ENCODE results near the gene TYRP1. TPM values are rescaled to one million over a fixed set of nuclear protein-coding genes. Genes with fewer than 3 reads are reported as not detected.
A peak's percentile ranks its signal among the peaks of the same experiment; 100 is the strongest.

TYRP1 gene
- polyA plus RNA-seq, 1 of the 3 experiments (the other 2 are of a cell fraction) = not detected

DNA sequence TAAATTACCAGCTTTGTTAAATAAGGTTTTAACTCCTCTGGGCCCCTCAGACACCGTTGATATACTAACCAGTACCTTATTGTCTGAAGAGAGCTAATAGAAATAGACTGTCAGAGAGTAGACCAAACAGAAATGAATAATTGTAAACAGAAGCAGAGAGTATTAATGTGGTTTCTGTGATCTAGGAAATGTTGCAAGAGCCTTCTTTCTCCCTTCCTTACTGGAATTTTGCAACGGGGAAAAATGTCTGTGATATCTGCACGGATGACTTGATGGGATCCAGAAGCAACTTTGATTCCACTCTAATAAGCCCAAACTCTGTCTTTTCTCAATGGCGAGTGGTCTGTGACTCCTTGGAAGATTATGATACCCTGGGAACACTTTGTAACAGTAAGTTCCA, 5.1 kb downstream of the TYRP1 start:
- Histone ChIP-seq H3K27ac (ENCODE audit: low read depth in 2 of 2, low read length in 1 of 2) (peak overlapping the region in 1 of 2 experiments; percentile 79; a peak in 2 of 4 replicates), H4K20me1 (ENCODE audit: insufficient read depth) (no peaks in the 10 kb centered on the region), H2AFZ (ENCODE audit: low read depth) (no peak overlapping the region), H3K9me2 (no peaks in the 10 kb centered on the region), H3K79me2 (ENCODE audit: insufficient read depth) (no peaks in the 10 kb centered on the region), H3K27me3 (ENCODE audit: insufficient read depth) (no peaks in the 10 kb centered on the region), H3K36me3 (replicated peaks in 1 of 2; ENCODE audit: control insufficient read depth in 1 of 2, insufficient read depth in 2 of 2, low read length in 1 of 2) (no peaks in the 10 kb centered on the region), H3K4me3 (ENCODE audit: low read depth in 2 of 2, low read length in 1 of 2) (no peak overlapping the region), H3K9me3 (no peaks in the 10 kb centered on the region), H3K4me1 (ENCODE audit: control insufficient read depth in 1 of 2, insufficient read depth in 2 of 2, low read depth in 1 of 2, low read length in 1 of 2) (peaks cover 0 to 23% of the 10 kb centered on the region in 2 experiments; a peak in 2 of 4 replicates), H3K4me2 (no peak overlapping the region), H3K9ac (no peak overlapping the region), H3F3A (replicated peaks; ENCODE audit: insufficient read depth) (no peaks in the 10 kb centered on the region)
- POLR2A ChIA-PET = no interaction called here
- no peak for TF ChIP-seq ELF1 (IDR thresholded peaks at IDR 0.05)
- peak in 1 of 2 experiments; percentile 13; a peak in 1 of 4 replicates for TF ChIP-seq EP300 (IDR thresholded peaks at IDR 0.05; ENCODE audit: borderline replicate concordance in 1 of 2, low read depth in 1 of 2, low read length in 1 of 2)
- TF ChIP-seq TCF12 (IDR thresholded peaks at IDR 0.05) = peak; percentile 48; the same call in 1 of the 2 replicates
- DNase-seq = no peak
- 13% methylated on average over 4 of the region's 4 CpGs for WGBS (ENCODE audit: low lambda C conversion rate)
- CTCF ChIA-PET = interaction anchor here (1.0 to 1.8 kb wide), 6 partner anchors 12 to 391 kb away, joined by 3 to 5 read pairs (median 4); no protein-coding TSS in a partner anchor

DNA sequence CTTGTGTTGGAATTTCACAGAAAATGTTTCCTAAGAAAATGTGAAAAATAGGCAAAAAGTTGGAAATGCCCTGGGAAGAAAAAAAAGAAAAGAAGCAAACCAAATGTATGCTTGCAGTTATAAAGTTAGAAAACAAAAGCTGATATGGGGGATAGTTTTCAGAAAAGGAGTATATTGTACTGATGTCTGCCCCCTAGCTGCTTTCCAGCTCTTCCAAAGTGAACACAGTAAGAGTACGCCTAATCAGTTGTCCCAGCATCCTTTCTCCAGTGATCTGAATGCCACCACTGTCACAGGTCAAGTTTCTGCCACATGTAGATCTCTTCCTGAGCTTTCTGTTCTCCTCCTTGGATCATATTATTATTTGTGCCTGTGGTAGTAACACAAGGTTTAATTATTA, 5.8 kb downstream of the TYRP1 start:
- no peaks in the 10 kb centered on the region for H3K9me3 ChIP-seq
- DNase-seq = no peak
- no peaks in the 10 kb centered on the region for H3K27me3 ChIP-seq (ENCODE audit: insufficient read depth)
- H3F3A ChIP-seq (replicated peaks; ENCODE audit: insufficient read depth) = no peaks in the 10 kb centered on the region
- no peak overlapping the region for H3K4me3 ChIP-seq (ENCODE audit: low read depth in 2 of 2, low read length in 1 of 2)
- H3K9me2 ChIP-seq = no peaks in the 10 kb centered on the region
- H2AFZ ChIP-seq (ENCODE audit: low read depth) = no peak overlapping the region
- TF ChIP-seq RAD21 (IDR thresholded peaks at IDR 0.05; ENCODE audit: low read length) (no peak), USF2 (IDR thresholded peaks at IDR 0.05; ENCODE audit: borderline replicate concordance, low read depth, low read length) (no peak), EZH2phosphoT487 (IDR thresholded peaks at IDR 0.05; ENCODE audit: borderline replicate concordance, low read depth) (no peak), NFIC (IDR thresholded peaks at IDR 0.05; ENCODE audit: borderline replicate concordance) (no peak), PBX3 (IDR thresholded peaks at IDR 0.05) (no peak), ZBTB33 (IDR thresholded peaks at IDR 0.05; ENCODE audit: borderline replicate concordance, low read depth) (no peak), TEAD4 (IDR thresholded peaks at IDR 0.05; ENCODE audit: borderline replicate concordance, insufficient read depth) (no peak), YY1 (IDR thresholded peaks at IDR 0.05; ENCODE audit: low read depth) (no peak), RXRA (IDR thresholded peaks at IDR 0.05; ENCODE audit: borderline replicate concordance, low read depth) (no peak), RCOR1 (IDR thresholded peaks at IDR 0.05; ENCODE audit: low read length) (no peak), FOXJ3 (CRISPR knock-in tag; IDR thresholded peaks at IDR 0.05) (no peak), GABPA (IDR thresholded peaks at IDR 0.05; ENCODE audit: low read depth) (no peak), SMC3 (IDR thresholded peaks at IDR 0.05; ENCODE audit: low read depth, low read length) (no peak), FOSL2 (IDR thresholded peaks at IDR 0.05; ENCODE audit: borderline replicate concordance, low read depth) (no peak), GATA2 (CRISPR knock-in tag; IDR thresholded peaks at IDR 0.05) (no peak), USF1 (IDR thresholded peaks at IDR 0.05; ENCODE audit: borderline replicate concordance, low read depth) (no peak), POLR2AphosphoS5 (IDR thresholded peaks at IDR 0.05; ENCODE audit: low read depth, low read length) (no peak), ELF1 (IDR thresholded peaks at IDR 0.05) (no peak), SIN3A (IDR thresholded peaks at IDR 0.05; ENCODE audit: borderline replicate concordance, low read depth, low read length) (no peak)
- TF ChIP-seq, protein P1, sequence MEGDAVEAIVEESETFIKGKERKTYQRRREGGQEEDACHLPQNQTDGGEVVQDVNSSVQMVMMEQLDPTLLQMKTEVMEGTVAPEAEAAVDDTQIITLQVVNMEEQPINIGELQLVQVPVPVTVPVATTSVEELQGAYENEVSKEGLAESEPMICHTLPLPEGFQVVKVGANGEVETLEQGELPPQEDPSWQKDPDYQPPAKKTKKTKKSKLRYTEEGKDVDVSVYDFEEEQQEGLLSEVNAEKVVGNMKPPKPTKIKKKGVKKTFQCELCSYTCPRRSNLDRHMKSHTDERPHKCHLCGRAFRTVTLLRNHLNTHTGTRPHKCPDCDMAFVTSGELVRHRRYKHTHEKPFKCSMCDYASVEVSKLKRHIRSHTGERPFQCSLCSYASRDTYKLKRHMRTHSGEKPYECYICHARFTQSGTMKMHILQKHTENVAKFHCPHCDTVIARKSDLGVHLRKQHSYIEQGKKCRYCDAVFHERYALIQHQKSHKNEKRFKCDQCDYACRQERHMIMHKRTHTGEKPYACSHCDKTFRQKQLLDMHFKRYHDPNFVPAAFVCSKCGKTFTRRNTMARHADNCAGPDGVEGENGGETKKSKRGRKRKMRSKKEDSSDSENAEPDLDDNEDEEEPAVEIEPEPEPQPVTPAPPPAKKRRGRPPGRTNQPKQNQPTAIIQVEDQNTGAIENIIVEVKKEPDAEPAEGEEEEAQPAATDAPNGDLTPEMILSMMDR (IDR thresholded peaks at IDR 0.05) = no peak; the same call in 1 of the 2 replicates
- H4K20me1 ChIP-seq (ENCODE audit: insufficient read depth) = no peaks in the 10 kb centered on the region
- peak overlapping the region in 1 of 2 experiments; percentile 79; a peak in 1 of 4 replicates for H3K27ac ChIP-seq (ENCODE audit: low read depth in 2 of 2, low read length in 1 of 2)
- no peak overlapping the region for H3K9ac ChIP-seq
- POLR2A ChIA-PET = no interaction called here
- H3K79me2 ChIP-seq (ENCODE audit: insufficient read depth) = no peaks in the 10 kb centered on the region
- peaks cover 0 to 23% of the 10 kb centered on the region in 2 experiments; a peak in 2 of 4 replicates for H3K4me1 ChIP-seq (ENCODE audit: control insufficient read depth in 1 of 2, insufficient read depth in 2 of 2, low read depth in 1 of 2, low read length in 1 of 2)
- no peaks in the 10 kb centered on the region for H3K36me3 ChIP-seq (replicated peaks in 1 of 2; ENCODE audit: control insufficient read depth in 1 of 2, insufficient read depth in 2 of 2, low read length in 1 of 2)
- WGBS (ENCODE audit: low lambda C conversion rate) = 75% methylated on average over 1 of the region's 1 CpG
- CTCF ChIA-PET = interaction anchor here (0.7 to 1.8 kb wide), 3 partner anchors 25 to 1954 kb away, joined by 3 to 5 read pairs (median 4); no protein-coding TSS in a partner anchor
- H3K4me2 ChIP-seq = no peak overlapping the region
